Measurements from ENCODE around the gene TRIM59.

TRIM59 gene

DNA sequence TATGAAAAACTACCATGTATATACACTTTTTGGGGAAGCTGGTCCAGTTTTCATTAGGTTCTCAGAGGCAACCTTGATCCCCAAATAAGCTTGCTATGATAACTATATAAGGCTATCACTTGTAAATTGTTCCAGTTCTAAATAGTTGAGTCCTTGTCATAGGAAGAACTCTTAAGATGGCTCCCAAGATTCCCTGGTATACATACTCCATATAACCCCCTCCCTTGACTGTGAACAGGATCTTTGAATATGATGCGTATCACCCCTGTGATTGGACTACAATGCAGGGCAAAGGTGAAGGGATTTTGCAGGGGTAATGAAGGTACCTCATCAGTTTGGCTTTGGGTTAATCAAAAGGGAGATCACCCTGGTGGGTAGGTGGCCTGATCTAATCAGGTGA, 48.6 kb upstream of the TRIM59 start:
- Histone ChIP-seq H3K4me1 (ENCODE audit: control insufficient read depth, insufficient read depth, low read length) (no peaks in the 10 kb centered on the region), H3K4me3 (ENCODE audit: low read depth, low read length) (no peak overlapping the region), H3K36me3 (ENCODE audit: control insufficient read depth in 2 of 2, insufficient read depth in 1 of 2, low read length in 2 of 2) (peaks cover 12 to 39% of the 10 kb centered on the region in 2 experiments), H3K27ac (ENCODE audit: extremely low read depth, low read depth, low read length) (no peak overlapping the region), H3K9me3 (ENCODE audit: control insufficient read depth, insufficient read depth, low read depth, low read length) (no peaks in the 10 kb centered on the region)
- TF ChIP-seq ZNF654 (tag by site-specific recombination; IDR thresholded peaks at IDR 0.05; ENCODE audit: low read depth), result no peak
- TF ChIP-seq REPIN1 (tag by site-specific recombination; IDR thresholded peaks at IDR 0.05; ENCODE audit: low read depth), result no peak
- no peak for TF ChIP-seq IKZF3 (tag by site-specific recombination; IDR thresholded peaks at IDR 0.05)
- no peak for TF ChIP-seq ZNF571 (tag by site-specific recombination; IDR thresholded peaks at IDR 0.05)
- TF ChIP-seq, protein P1, sequence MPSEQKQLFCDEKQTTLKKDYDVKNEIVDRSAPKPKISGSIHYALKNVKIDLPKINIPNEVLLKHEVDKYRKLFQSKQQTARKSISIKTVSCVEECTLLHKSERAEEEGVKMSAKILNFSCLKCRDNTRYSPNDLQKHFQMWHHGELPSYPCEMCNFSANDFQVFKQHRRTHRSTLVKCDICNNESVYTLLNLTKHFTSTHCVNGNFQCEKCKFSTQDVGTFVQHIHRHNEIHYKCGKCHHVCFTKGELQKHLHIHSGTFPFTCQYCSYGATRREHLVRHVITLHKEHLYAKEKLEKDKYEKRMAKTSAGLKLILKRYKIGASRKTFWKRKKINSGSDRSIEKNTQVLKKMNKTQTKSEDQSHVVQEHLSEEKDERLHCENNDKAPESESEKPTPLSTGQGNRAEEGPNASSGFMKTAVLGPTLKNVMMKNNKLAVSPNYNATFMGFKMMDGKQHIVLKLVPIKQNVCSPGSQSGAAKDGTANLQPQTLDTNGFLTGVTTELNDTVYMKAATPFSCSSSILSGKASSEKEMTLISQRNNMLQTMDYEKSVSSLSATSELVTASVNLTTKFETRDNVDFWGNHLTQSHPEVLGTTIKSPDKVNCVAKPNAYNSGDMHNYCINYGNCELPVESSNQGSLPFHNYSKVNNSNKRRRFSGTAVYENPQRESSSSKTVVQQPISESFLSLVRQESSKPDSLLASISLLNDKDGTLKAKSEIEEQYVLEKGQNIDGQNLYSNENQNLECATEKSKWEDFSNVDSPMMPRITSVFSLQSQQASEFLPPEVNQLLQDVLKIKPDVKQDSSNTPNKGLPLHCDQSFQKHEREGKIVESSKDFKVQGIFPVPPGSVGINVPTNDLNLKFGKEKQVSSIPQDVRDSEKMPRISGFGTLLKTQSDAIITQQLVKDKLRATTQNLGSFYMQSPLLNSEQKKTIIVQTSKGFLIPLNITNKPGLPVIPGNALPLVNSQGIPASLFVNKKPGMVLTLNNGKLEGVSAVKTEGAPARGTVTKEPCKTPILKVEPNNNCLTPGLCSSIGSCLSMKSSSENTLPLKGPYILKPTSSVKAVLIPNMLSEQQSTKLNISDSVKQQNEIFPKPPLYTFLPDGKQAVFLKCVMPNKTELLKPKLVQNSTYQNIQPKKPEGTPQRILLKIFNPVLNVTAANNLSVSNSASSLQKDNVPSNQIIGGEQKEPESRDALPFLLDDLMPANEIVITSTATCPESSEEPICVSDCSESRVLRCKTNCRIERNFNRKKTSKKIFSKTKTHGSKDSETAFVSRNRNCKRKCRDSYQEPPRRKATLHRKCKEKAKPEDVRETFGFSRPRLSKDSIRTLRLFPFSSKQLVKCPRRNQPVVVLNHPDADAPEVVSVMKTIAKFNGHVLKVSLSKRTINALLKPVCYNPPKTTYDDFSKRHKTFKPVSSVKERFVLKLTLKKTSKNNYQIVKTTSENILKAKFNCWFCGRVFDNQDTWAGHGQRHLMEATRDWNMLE (tag by site-specific recombination; conservative IDR thresholded peaks at IDR 0.05; ENCODE audit: low read depth), result no peak
- no peak for TF ChIP-seq PRDM1 (tag by site-specific recombination; IDR thresholded peaks at IDR 0.05)
- TF ChIP-seq, protein P2, sequence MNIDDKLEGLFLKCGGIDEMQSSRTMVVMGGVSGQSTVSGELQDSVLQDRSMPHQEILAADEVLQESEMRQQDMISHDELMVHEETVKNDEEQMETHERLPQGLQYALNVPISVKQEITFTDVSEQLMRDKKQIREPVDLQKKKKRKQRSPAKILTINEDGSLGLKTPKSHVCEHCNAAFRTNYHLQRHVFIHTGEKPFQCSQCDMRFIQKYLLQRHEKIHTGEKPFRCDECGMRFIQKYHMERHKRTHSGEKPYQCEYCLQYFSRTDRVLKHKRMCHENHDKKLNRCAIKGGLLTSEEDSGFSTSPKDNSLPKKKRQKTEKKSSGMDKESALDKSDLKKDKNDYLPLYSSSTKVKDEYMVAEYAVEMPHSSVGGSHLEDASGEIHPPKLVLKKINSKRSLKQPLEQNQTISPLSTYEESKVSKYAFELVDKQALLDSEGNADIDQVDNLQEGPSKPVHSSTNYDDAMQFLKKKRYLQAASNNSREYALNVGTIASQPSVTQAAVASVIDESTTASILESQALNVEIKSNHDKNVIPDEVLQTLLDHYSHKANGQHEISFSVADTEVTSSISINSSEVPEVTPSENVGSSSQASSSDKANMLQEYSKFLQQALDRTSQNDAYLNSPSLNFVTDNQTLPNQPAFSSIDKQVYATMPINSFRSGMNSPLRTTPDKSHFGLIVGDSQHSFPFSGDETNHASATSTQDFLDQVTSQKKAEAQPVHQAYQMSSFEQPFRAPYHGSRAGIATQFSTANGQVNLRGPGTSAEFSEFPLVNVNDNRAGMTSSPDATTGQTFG (tag by site-specific recombination; IDR thresholded peaks at IDR 0.05; ENCODE audit: borderline replicate concordance), result no peak
- no peak for TF ChIP-seq SALL2 (tag by site-specific recombination; IDR thresholded peaks at IDR 0.05; ENCODE audit: borderline replicate concordance)
- TF ChIP-seq, protein P3, sequence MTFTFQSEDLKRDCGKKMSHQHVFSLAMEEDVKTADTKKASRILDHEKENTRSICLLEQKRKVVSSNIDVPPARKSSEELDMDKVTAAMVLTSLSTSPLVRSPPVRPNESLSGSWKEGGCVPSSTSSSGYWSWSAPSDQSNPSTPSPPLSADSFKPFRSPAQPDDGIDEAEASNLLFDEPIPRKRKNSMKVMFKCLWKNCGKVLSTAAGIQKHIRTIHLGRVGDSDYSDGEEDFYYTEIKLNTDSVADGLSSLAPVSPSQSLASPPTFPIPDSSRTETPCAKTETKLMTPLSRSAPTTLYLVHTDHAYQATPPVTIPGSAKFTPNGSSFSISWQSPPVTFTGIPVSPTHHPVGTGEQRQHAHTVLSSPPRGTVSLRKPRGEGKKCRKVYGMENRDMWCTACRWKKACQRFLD (tag by site-specific recombination; IDR thresholded peaks at IDR 0.05), result no peak
- POLR2A ChIA-PET, result no interaction called here
- CTCF ChIA-PET, result no interaction called here

DNA sequence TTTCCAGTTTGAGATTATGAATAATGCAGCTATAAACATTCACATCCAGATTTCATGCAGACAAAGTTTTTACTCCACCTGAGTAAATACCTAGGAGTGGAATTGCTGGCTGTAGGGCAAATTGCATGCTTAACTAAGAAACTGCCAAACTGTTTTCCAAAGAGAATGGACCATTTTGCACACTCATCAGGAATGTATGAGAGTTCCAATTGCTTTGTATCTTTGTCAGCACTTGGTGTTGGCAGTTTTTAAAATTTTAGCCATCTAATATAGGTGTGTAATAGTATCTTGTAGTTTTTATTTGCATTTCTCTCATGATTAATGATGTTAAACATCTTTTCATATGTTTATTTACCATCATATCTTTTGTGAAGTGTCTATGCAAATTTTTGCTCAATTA, 40.6 kb upstream of the TRIM59 start:
- CTCF ChIA-PET, result interaction anchor here (1.7 kb wide), 1 partner anchor 74 kb away, joined by 3 read pairs; no protein-coding TSS in a partner anchor
- H3K9me3 ChIP-seq (ENCODE audit: control insufficient read depth, insufficient read depth, low read depth, low read length), result no peaks in the 10 kb centered on the region
- TF ChIP-seq ZNF544 (tag by site-specific recombination; IDR thresholded peaks at IDR 0.05) (no peak), ZNF155 (tag by site-specific recombination; IDR thresholded peaks at IDR 0.05) (no peak), ZNF521 (tag by site-specific recombination; IDR thresholded peaks at IDR 0.05) (no peak), ZNF132 (tag by site-specific recombination; IDR thresholded peaks at IDR 0.05; ENCODE audit: borderline replicate concordance) (no peak), ZNF530 (tag by site-specific recombination; IDR thresholded peaks at IDR 0.05; ENCODE audit: low read depth) (no peak), PRDM1 (tag by site-specific recombination; IDR thresholded peaks at IDR 0.05) (no peak)
- TF ChIP-seq, protein P3 (tag by site-specific recombination; IDR thresholded peaks at IDR 0.05), result no peak
- TF ChIP-seq, protein P4, sequence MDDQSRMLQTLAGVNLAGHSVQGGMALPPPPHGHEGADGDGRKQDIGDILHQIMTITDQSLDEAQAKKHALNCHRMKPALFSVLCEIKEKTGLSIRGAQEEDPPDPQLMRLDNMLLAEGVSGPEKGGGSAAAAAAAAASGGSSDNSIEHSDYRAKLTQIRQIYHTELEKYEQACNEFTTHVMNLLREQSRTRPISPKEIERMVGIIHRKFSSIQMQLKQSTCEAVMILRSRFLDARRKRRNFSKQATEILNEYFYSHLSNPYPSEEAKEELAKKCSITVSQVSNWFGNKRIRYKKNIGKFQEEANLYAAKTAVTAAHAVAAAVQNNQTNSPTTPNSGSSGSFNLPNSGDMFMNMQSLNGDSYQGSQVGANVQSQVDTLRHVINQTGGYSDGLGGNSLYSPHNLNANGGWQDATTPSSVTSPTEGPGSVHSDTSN (CRISPR knock-in tag; IDR thresholded peaks at IDR 0.05), result no peak
- TF ChIP-seq, protein P5, sequence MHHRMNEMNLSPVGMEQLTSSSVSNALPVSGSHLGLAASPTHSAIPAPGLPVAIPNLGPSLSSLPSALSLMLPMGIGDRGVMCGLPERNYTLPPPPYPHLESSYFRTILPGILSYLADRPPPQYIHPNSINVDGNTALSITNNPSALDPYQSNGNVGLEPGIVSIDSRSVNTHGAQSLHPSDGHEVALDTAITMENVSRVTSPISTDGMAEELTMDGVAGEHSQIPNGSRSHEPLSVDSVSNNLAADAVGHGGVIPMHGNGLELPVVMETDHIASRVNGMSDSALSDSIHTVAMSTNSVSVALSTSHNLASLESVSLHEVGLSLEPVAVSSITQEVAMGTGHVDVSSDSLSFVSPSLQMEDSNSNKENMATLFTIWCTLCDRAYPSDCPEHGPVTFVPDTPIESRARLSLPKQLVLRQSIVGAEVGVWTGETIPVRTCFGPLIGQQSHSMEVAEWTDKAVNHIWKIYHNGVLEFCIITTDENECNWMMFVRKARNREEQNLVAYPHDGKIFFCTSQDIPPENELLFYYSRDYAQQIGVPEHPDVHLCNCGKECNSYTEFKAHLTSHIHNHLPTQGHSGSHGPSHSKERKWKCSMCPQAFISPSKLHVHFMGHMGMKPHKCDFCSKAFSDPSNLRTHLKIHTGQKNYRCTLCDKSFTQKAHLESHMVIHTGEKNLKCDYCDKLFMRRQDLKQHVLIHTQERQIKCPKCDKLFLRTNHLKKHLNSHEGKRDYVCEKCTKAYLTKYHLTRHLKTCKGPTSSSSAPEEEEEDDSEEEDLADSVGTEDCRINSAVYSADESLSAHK (tag by site-specific recombination; IDR thresholded peaks at IDR 0.05), result no peak
- H3K4me3 ChIP-seq (ENCODE audit: low read depth, low read length), result no peak overlapping the region
- no peak overlapping the region for H3K27ac ChIP-seq (ENCODE audit: extremely low read depth, low read depth, low read length)
- H3K4me1 ChIP-seq (ENCODE audit: control insufficient read depth, insufficient read depth, low read length), result no peaks in the 10 kb centered on the region
- POLR2A ChIA-PET, result no interaction called here
- no peaks in the 10 kb centered on the region for H3K36me3 ChIP-seq (ENCODE audit: control insufficient read depth in 2 of 2, insufficient read depth in 1 of 2, low read length in 2 of 2)
